HCT116 (cell line): ENCODE results near the gene ZC3H8. TPM values are rescaled to one million over a fixed set of nuclear protein-coding genes. Genes with fewer than 3 reads are reported as not detected.

ENCODE experiments used
- ATAC-seq: fragments of 200-7000 bp; cut with Tn5 transposase; 2 replicates; pipeline ENCODE4 v1.9.1; 2020; ENCODE audit warnings: mild to moderate bottlenecking, moderate library complexity
- BruUV-seq: library from RNA; stranded (reverse); fragments of 400-500 nt; replicated peaks from 2 replicates; lab custom pipeline; 2021; lab: Mats Ljungman, UMichigan
- CTCF ChIA-PET: fragments of 300-600 bp; sonication (Branson Sonifier 250); formaldehyde crosslinking; loops from one replicate; lab custom pipeline; 2021; ENCODE audit warnings: antibody characterized with exemption; lab: Charles Lee
- POLR2A ChIA-PET: fragments of 300-600, 350-600 bp; sonication (Branson Sonifier 250); formaldehyde crosslinking; loops from one replicate; lab custom pipeline; 2021; ENCODE audit warnings: antibody characterized with exemption; lab: Charles Lee
- RAD21 ChIA-PET, 2 experiments: fragments of 300-600 bp; sonication (Branson Sonifier 250); formaldehyde crosslinking; loops; one replicate each; lab custom pipeline; 2023; ENCODE audit warnings: low total read pairs in 2 of 2; ENCODE audit not compliant: uncharacterized antibody in 2 of 2, unreplicated experiment in 2 of 2, low non-redundant PET in 1 of 2; lab: Charles Lee
- DNase-seq: peaks from one replicate; pipeline ENCODE4 v3.0.0-alpha.2; 2010; ENCODE audit warnings: low read depth, low spot score
- H2AFZ ChIP-seq: fragments of 200-600 bp; shearing (Covaris generic), sonication (generic); 2 replicates; pipeline ENCODE4 v1.6.1; 2017; ENCODE audit warnings: low read depth, mixed run types, mixed read lengths, antibody characterized with exemption, low read length; ENCODE audit not compliant: poor library complexity, severe bottlenecking
- H3K27ac ChIP-seq: 2 replicates; pipeline ENCODE4 v1.5.1; 2012; ENCODE audit warnings: low read depth, low read length
- H3K27me3 ChIP-seq: fragments of 200-600 bp; sonication (generic); 2 replicates; pipeline ENCODE4 v1.6.1; 2016; ENCODE audit warnings: mixed run types, low read length, mixed read lengths; ENCODE audit not compliant: insufficient read depth
- H3K36me3 ChIP-seq, 2 experiments: fragments of 200-500 bp in 1 of 2; fragments of 200-600 bp in 1 of 2; sonication (Bioruptor generic) in 1 of 2; sonication (generic) in 1 of 2; 2 replicates each; pipeline versions ENCODE4 v1.5.1 to v1.6.1; 2014 to 2016; ENCODE audit warnings: low read length in 2 of 2, inconsistent platforms in 1 of 2, mixed read lengths in 1 of 2, mixed run types in 1 of 2; ENCODE audit not compliant: insufficient read depth in 2 of 2, control insufficient read depth in 1 of 2
- H3K4me1 ChIP-seq, 2 experiments: fragments of 200-600 bp in 1 of 2; sonication (generic) in 1 of 2; 2 replicates each; pipeline versions ENCODE4 v1.5.1 to v1.6.1; 2012 to 2017; ENCODE audit warnings: low read length in 2 of 2, inconsistent platforms in 1 of 2, mild to moderate bottlenecking in 1 of 2, mixed read lengths in 1 of 2, mixed run types in 1 of 2, moderate library complexity in 1 of 2; ENCODE audit not compliant: insufficient read depth in 2 of 2, control insufficient read depth in 1 of 2
- H3K4me2 ChIP-seq: fragments of 200-600 bp; sonication (generic); 2 replicates; pipeline ENCODE4 v1.6.1; 2017; ENCODE audit warnings: mixed run types, low read length, mixed read lengths
- H3K4me3 ChIP-seq, 2 experiments: fragments of 200-600 bp in 1 of 2; sonication (generic) in 1 of 2; replicated peaks in 1 of 2; 2 replicates each; pipeline ENCODE4 v1.5.1; 2011 to 2016; ENCODE audit warnings: low read length in 2 of 2, control low read depth in 1 of 2, low read depth in 1 of 2, mild to moderate bottlenecking in 1 of 2, mixed read lengths in 1 of 2, mixed run types in 1 of 2
- H3K79me2 ChIP-seq: fragments of 200-600 bp; sonication (generic); 2 replicates; pipeline ENCODE4 v1.6.1; 2017; ENCODE audit warnings: mild to moderate bottlenecking, mixed run types, low read length, moderate library complexity, mixed read lengths; ENCODE audit not compliant: insufficient read depth
- H3K9ac ChIP-seq: fragments of 200-600 bp; sonication (generic); 2 replicates; pipeline ENCODE4 v1.6.1; 2016; ENCODE audit warnings: low read length, mixed read lengths
- H3K9me2 ChIP-seq: fragments of 200-600 bp; sonication (generic), shearing (Covaris generic); 2 replicates; pipeline ENCODE4 v1.6.1; 2017; ENCODE audit warnings: mixed run types, mild to moderate bottlenecking, moderate library complexity; ENCODE audit not compliant: insufficient read depth
- H3K9me3 ChIP-seq, 2 experiments: fragments of 200-500 bp in 1 of 2; fragments of 200-600 bp in 1 of 2; sonication (Bioruptor generic) in 1 of 2; sonication (generic) in 1 of 2; 2 replicates each; pipeline ENCODE4 v1.6.1; 2014 to 2017; ENCODE audit warnings: low read length in 2 of 2, mixed read lengths in 2 of 2, inconsistent platforms in 1 of 2, low read depth in 1 of 2, mild to moderate bottlenecking in 1 of 2, mixed run types in 1 of 2, moderate library complexity in 1 of 2; ENCODE audit not compliant: control insufficient read depth in 1 of 2, insufficient read depth in 1 of 2
- H4K20me1 ChIP-seq: fragments of 200-600 bp; sonication (generic), shearing (Covaris generic); 2 replicates; pipeline ENCODE4 v1.6.1; 2017; ENCODE audit warnings: mixed run types, mild to moderate bottlenecking, moderate library complexity; ENCODE audit not compliant: insufficient read depth
- CBX3 ChIP-seq: IDR thresholded peaks from 2 replicates; pipeline ENCODE4 v1.6.1; 2012; ENCODE audit warnings: low read depth
- CTCF ChIP-seq, 3 experiments: fragments of 200-600 bp in 1 of 3; sonication (generic) in 1 of 3; IDR thresholded peaks in 2 of 3; conservative IDR thresholded peaks in 1 of 3; 2 replicates each; pipeline ENCODE4 v1.5.1; 2012 to 2017; ENCODE audit warnings: low read depth in 2 of 3, low read length in 2 of 3, antibody characterized with exemption in 1 of 3, borderline replicate concordance in 1 of 3, control low read depth in 1 of 3, mild to moderate bottlenecking in 1 of 3, mixed read lengths in 1 of 3, mixed run types in 1 of 3, moderate library complexity in 1 of 3; ENCODE audit not compliant: insufficient read depth in 1 of 3
- ELF1 ChIP-seq: IDR thresholded peaks from 2 replicates; pipeline ENCODE4 v1.6.1; 2012; ENCODE audit warnings: low read depth, borderline replicate concordance
- EZH2 ChIP-seq: fragments of 200-600 bp; sonication (generic); IDR thresholded peaks from 2 replicates; pipeline ENCODE4 v1.6.1; 2017; ENCODE audit warnings: antibody characterized with exemption, mixed run types
- EZH2phosphoT487 ChIP-seq: fragments of 200-600 bp; IDR thresholded peaks from 2 replicates; pipeline ENCODE4 v1.6.1; 2018; ENCODE audit warnings: antibody characterized with exemption, borderline replicate concordance
- POLR2A ChIP-seq: IDR thresholded peaks from 2 replicates; pipeline ENCODE4 v1.7.0; 2011; ENCODE audit warnings: borderline replicate concordance; ENCODE audit not compliant: insufficient read depth, insufficient read length; ENCODE audit errors: extremely low read depth
- RAD21 ChIP-seq: IDR thresholded peaks from 2 replicates; pipeline ENCODE4 v1.6.1; 2012; ENCODE audit warnings: low read depth, mild to moderate bottlenecking
- REST ChIP-seq: IDR thresholded peaks from 2 replicates; pipeline ENCODE4 v1.6.1; 2012; ENCODE audit warnings: low read depth
- TCF7L2 ChIP-seq: IDR thresholded peaks from 2 replicates; pipeline ENCODE4 v1.7.0; 2011; ENCODE audit warnings: borderline replicate concordance, inconsistent platforms; ENCODE audit not compliant: insufficient read depth, insufficient read length; ENCODE audit errors: extremely low read depth
- ZBTB33 ChIP-seq: IDR thresholded peaks from 2 replicates; pipeline ENCODE4 v1.6.1; 2011; ENCODE audit warnings: mild to moderate bottlenecking, low read length, moderate library complexity; ENCODE audit not compliant: insufficient replicate concordance; ENCODE audit errors: extremely low read depth
- intact Hi-C: fragments of 100-400 bp; cut with micrococcal nuclease; formaldehyde crosslinking; loops from 2 replicates; pipeline ENCODE4 v1.10.0; 2022
- total RNA-seq: library from RNA; stranded (reverse); gene quantifications from one replicate; pipeline ENCODE4 v1.2.1, GENCODE V29; 2021; ENCODE audit not compliant: unreplicated experiment
- TF ChIP-seq, protein P1 (sequence below): IDR thresholded peaks from 2 replicates; pipeline ENCODE4 v1.6.1; 2012

Gene ZC3H8
- total RNA-seq, 1 experiment from 2014 or later: 13.4 TPM

GRCh38 chr2:112296407-112296806 is 41.6 kb upstream of the ZC3H8 start:
- H3K4me3 ChIP-seq: no peak overlapping the region
- no peaks in the 10 kb centered on the region for H3K79me2 ChIP-seq
- CTCF ChIA-PET: no interaction called here
- no peaks in the 10 kb centered on the region for H3K9me2 ChIP-seq
- peaks cover 0 to 6% of the 10 kb centered on the region in 2 experiments; a peak in 1 of 4 replicates for H3K4me1 ChIP-seq
- POLR2A ChIA-PET: no interaction called here
- RAD21 ChIA-PET: no interaction called here
- H3K27me3 ChIP-seq: no peaks in the 10 kb centered on the region
- TF ChIP-seq CTCF (IDR thresholded peaks at IDR 0.05 in 2 of 3, conservative IDR thresholded peaks at IDR 0.05 in 1 of 3; ENCODE audit: borderline replicate concordance in 1 of 3, insufficient read depth in 1 of 3, low read depth in 2 of 3, low read length in 2 of 3) (no peak), CBX3 (no peak)
- TF ChIP-seq, all 23 proteins: peak for 0
- no peak overlapping the region for H2AFZ ChIP-seq
- no peak overlapping the region for H3K9ac ChIP-seq
- no peak overlapping the region for H3K4me2 ChIP-seq
- no peaks in the 10 kb centered on the region for H3K9me3 ChIP-seq
- ATAC-seq (no peak), DNase-seq (no peak)
- H4K20me1 ChIP-seq: no peaks in the 10 kb centered on the region
- H3K27ac ChIP-seq: no peak overlapping the region
- no TSS peak for BruUV-seq
- intact Hi-C loops: no loop called here
- H3K36me3 ChIP-seq: no peaks in the 10 kb centered on the region

GRCh38 chr2:112295407-112296078 is 40.7 kb upstream of the ZC3H8 start:
- H3K9me3 ChIP-seq: no peaks in the 10 kb centered on the region
- no peak overlapping the region for H2AFZ ChIP-seq
- no peak overlapping the region for H3K4me2 ChIP-seq
- ATAC-seq (no peak), DNase-seq (no peak)
- ChIA-PET POLR2A (no interaction called here), CTCF (no interaction called here), RAD21 (no interaction called here)
- H3K36me3 ChIP-seq: no peaks in the 10 kb centered on the region
- H3K4me1 ChIP-seq: no peaks in the 10 kb centered on the region
- no peaks in the 10 kb centered on the region for H4K20me1 ChIP-seq
- H3K79me2 ChIP-seq: no peaks in the 10 kb centered on the region
- H3K9me2 ChIP-seq: no peaks in the 10 kb centered on the region
- no peak overlapping the region for H3K27ac ChIP-seq
- no peak overlapping the region for H3K4me3 ChIP-seq
- no peaks in the 10 kb centered on the region for H3K27me3 ChIP-seq
- BruUV-seq: no TSS peak
- intact Hi-C loops: no loop called here
- no peak overlapping the region for H3K9ac ChIP-seq
- TF ChIP-seq CBX3: no peak
- no peak for TF ChIP-seq EZH2
- no peak for TF ChIP-seq REST
- TF ChIP-seq, protein P1, sequence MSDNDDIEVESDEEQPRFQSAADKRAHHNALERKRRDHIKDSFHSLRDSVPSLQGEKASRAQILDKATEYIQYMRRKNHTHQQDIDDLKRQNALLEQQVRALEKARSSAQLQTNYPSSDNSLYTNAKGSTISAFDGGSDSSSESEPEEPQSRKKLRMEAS: no peak
- no peak for TF ChIP-seq RAD21
- no peak for TF ChIP-seq ELF1
- no peak for TF ChIP-seq TCF7L2
- no peak for TF ChIP-seq POLR2A
- no peak for TF ChIP-seq EZH2phosphoT487
- no peak for TF ChIP-seq ZBTB33
